Adrenal gland (tissue), 12 donors: Measurements from ENCODE around the gene HSPB2. TPM values are rescaled to one million over a fixed set of nuclear protein-coding genes. Genes with fewer than 3 reads are reported as not detected.

ENCODE experiments used
- DNase-seq, 7 donors: peaks; one replicate each; pipeline ENCODE4 v3.0.0-alpha.2; 2019 to 2020
- H3K27ac ChIP-seq, 5 donors: fragments of 200-600 bp; sonication (generic) in 4 of 5; 1 replicate in 3 of 5; 2 replicates in 2 of 5; pipeline versions ENCODE4 v1.5.1 to v1.8.0; 2016 to 2020; ENCODE audit warnings: mild to moderate bottlenecking in 1 of 5
- H3K27me3 ChIP-seq: fragments of 200-600 bp; 2 replicates; pipeline ENCODE4 v1.8.0; 2021
- H3K36me3 ChIP-seq, 2 donors: fragments of 200-600 bp; replicated peaks in 1 of 2; 1 replicate in 1 of 2; 2 replicates in 1 of 2; pipeline versions ENCODE4 v1.5.1 to v1.8.0; 2018 to 2022
- H3K4me1 ChIP-seq, 2 donors: fragments of 200-600 bp; replicated peaks in 1 of 2; 1 replicate in 1 of 2; 2 replicates in 1 of 2; pipeline versions ENCODE4 v1.5.1 to v1.8.0; 2018 to 2021
- H3K4me3 ChIP-seq, 4 donors: fragments of 200-600 bp; sonication (generic) in 3 of 4; one replicate each; pipeline ENCODE4 v1.5.1; 2016 to 2018
- H3K9me3 ChIP-seq, 3 donors: fragments of 200-600 bp; sonication (generic) in 1 of 3; replicated peaks in 1 of 3; 1 replicate in 2 of 3; 2 replicates in 1 of 3; pipeline versions ENCODE4 v1.5.1 to v1.8.0; 2016 to 2021
- CTCF ChIP-seq, 6 experiments: fragments of 450-650 bp in 4 of 6; fragments of 200-600 bp in 2 of 6; sonication (generic) in 1 of 6; IDR thresholded peaks; 1 replicate in 5 of 6; 2 replicates in 1 of 6; pipeline versions ENCODE4 v1.5.1 to v1.8.0; 2016 to 2021; ENCODE audit warnings: antibody characterized with exemption in 6 of 6, mild to moderate bottlenecking in 2 of 6, moderate library complexity in 1 of 6
- POLR2A ChIP-seq, 2 donors: fragments of 450-650 bp; IDR thresholded peaks; one replicate each; pipeline ENCODE4 v1.6.1; 2017; ENCODE audit warnings: antibody characterized with exemption in 2 of 2, mild to moderate bottlenecking in 2 of 2, moderate library complexity in 1 of 2
- WGBS, 4 donors: extraction: QIAGEN DNeasy Blood & Tissue Kit in 2 of 4; methylation state at CpG; one replicate each; pipeline versions ENCODE4 v1.1.5 to v1.1.7; 2013 to 2017; 5-methylcytosine and 5-hydroxymethylcytosine counted together
- intact Hi-C, 2 donors: fragments of 100-400 bp; cut with DNase I; formaldehyde crosslinking; loops; one replicate each; pipeline versions ENCODE4 v1.14.1 to v1.15.0; 2022 to 2023
- polyA plus RNA-seq, 3 donors: library from polyadenylated mRNA; stranded (reverse); fragments of 200-250 nt in 2 of 3; fragments of 350-450 nt in 1 of 3; fragmentation: Illumina TruSeq in 1 of 3; extraction: RNeasy Lipid Tissue Mini Kit (QIAGEN cat#74804) in 1 of 3; gene quantifications; one replicate each; pipeline ENCODE4 v1.2.3, GENCODE V29; 2013 to 2014
- total RNA-seq, 9 donors: library from RNA; depleted of rRNA in 4 of 9; stranded (reverse); fragments of >200 nt in 4 of 9; fragments of 120-200 nt in 1 of 9; fragmentation: NEBNext Ultra II Directional in 1 of 9; extraction: Animal tissue kit (Norgen Biotek cat#: 25700) in 1 of 9; gene quantifications; one replicate each; pipeline versions ENCODE4 v1.1.0 to v1.2.4, GENCODE V29; 2013 to 2023
- donor health status: healthy with polysubstance abuse.
- donor health status: Bipolar disorder and iron deficiency.
- donor health status: DM: yes; HTN: yes; CAD: no.
- donor health status: DM: no; HTN: no; CAD: no.
- donor health status: DM: no; HTN: no; CAD: no.
- donor health status: DM: yes; HTN: yes; CAD: no.

Gene HSPB2
- total and polyA plus RNA-seq, 12 donors = 0.51 to 6.1 (median 1.3) TPM; not detected in 2

- no peaks in the 10 kb centered on the region for H3K4me1 ChIP-seq
- TF ChIP-seq POLR2A (IDR thresholded peaks at IDR 0.05) = no peak
- TF ChIP-seq CTCF (IDR thresholded peaks at IDR 0.05) = no peak
- H3K27me3 ChIP-seq = no peaks in the 10 kb centered on the region
- no peak overlapping the region for H3K4me3 ChIP-seq
- WGBS, 4 donors = 67 to 88% (median 77%) methylated on average over 4 of the region's 4 CpGs
- no peaks in the 10 kb centered on the region for H3K9me3 ChIP-seq
- intact Hi-C loops = no loop called here
- no peaks in the 10 kb centered on the region for H3K36me3 ChIP-seq
- no peak overlapping the region for H3K27ac ChIP-seq
- no peak for DNase-seq
These were observed 26.5 kb upstream of the HSPB2 start for GRCh38 chr11:111886032-111886431.

DNA sequence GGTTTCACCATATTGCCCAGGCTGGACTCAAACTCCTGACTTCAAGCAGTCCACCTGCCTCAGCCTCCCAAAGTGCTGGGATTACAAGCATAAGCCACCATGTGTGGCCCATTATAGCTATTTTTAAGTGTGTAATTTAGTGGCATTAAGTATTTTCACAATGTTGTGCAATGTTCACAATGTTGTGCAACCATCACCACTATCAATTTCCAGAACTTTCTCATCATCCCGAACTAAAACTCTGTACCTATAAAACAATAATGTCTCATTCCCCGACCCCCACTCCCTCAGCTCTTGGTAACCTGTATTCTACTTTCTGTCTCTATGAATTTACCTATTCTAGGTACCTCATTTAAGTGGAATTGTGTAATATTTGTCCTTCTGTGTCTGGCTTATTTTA lies 25.7 kb upstream of the HSPB2 start:
- no peaks in the 10 kb centered on the region for H3K4me1 ChIP-seq
- no peaks in the 10 kb centered on the region for H3K27me3 ChIP-seq
- DNase-seq = no peak
- H3K4me3 ChIP-seq = no peak overlapping the region
- H3K27ac ChIP-seq = no peak overlapping the region
- peaks cover 0 to 1% (median 0%) of the 10 kb centered on the region in 3 donors for H3K9me3 ChIP-seq
- TF ChIP-seq POLR2A (IDR thresholded peaks at IDR 0.05) = no peak
- intact Hi-C loops = no loop called here
- H3K36me3 ChIP-seq = no peaks in the 10 kb centered on the region
- WGBS, 4 donors = 77 to 89% (median 83%) methylated on average over 2 of the region's 2 CpGs

GRCh38 chr11:111905411-111905810 lies 7.1 kb upstream of the HSPB2 start:
- Histone ChIP-seq H3K27ac (no peak overlapping the region), H3K4me1 (peaks cover 0 to 4% of the 10 kb centered on the region in 2 donors), H3K36me3 (no peaks in the 10 kb centered on the region), H3K4me3 (no peak overlapping the region), H3K27me3 (no peaks in the 10 kb centered on the region), H3K9me3 (no peaks in the 10 kb centered on the region)
- intact Hi-C loops = no loop called here
- 59 to 75% (median 66%) methylated on average over 2 of the region's 2 CpGs for WGBS, 4 donors
- no peak for TF ChIP-seq CTCF (IDR thresholded peaks at IDR 0.05)
- TF ChIP-seq POLR2A (IDR thresholded peaks at IDR 0.05) = no peak
- no peak for DNase-seq

GRCh38 chr11:111906680-111907079 lies 5.9 kb upstream of the HSPB2 start:
- H3K27ac ChIP-seq = no peak overlapping the region
- peaks cover 9 to 17% of the 10 kb centered on the region in 2 donors for H3K4me1 ChIP-seq
- intact Hi-C loops = no loop called here
- no peak overlapping the region for H3K4me3 ChIP-seq
- H3K36me3 ChIP-seq = no peaks in the 10 kb centered on the region
- DNase-seq = no peak
- WGBS, 4 donors = 80 to 86% (median 85%) methylated on average over 1 of the region's 1 CpG
- H3K9me3 ChIP-seq = no peaks in the 10 kb centered on the region
- TF ChIP-seq POLR2A (IDR thresholded peaks at IDR 0.05) (no peak), CTCF (IDR thresholded peaks at IDR 0.05) (no peak)
- H3K27me3 ChIP-seq = no peaks in the 10 kb centered on the region

- Histone ChIP-seq H3K9me3 (no peaks in the 10 kb centered on the region), H3K27ac (no peak overlapping the region), H3K4me1 (peaks cover 17 to 26% of the 10 kb centered on the region in 2 donors), H3K36me3 (no peaks in the 10 kb centered on the region), H3K4me3 (no peak overlapping the region), H3K27me3 (no peaks in the 10 kb centered on the region)
- TF ChIP-seq CTCF (IDR thresholded peaks at IDR 0.05) = no peak
- no peak for TF ChIP-seq POLR2A (IDR thresholded peaks at IDR 0.05)
- DNase-seq = no peak
- intact Hi-C loops = no loop called here
- 84 to 89% (median 86%) methylated on average over 5 of the region's 5 CpGs for WGBS, 4 donors
These were observed 3.8 kb upstream of the HSPB2 start for GRCh38 chr11:111908639-111909305.
